H9 (cell line): ENCODE data around the gene CORO7. TPM values are rescaled to one million over a fixed set of nuclear protein-coding genes. Genes with fewer than 3 reads are reported as not detected.

Source experiments
- DNase-seq: peaks from one replicate; pipeline ENCODE4 v3.0.0-alpha.2; 2017
- H2AFZ ChIP-seq: one replicate; pipeline ENCODE4 v1.6.1; 2013; ENCODE audit warnings: mild to moderate bottlenecking, low read length, control low read depth, moderate library complexity
- H2AK5ac ChIP-seq: 2 replicates; pipeline ENCODE4 v1.6.1; 2013; ENCODE audit warnings: low read length, control low read depth, mixed read lengths; ENCODE audit not compliant: insufficient read length
- H2BK120ac ChIP-seq: one replicate; pipeline ENCODE4 v1.6.1; 2013; ENCODE audit warnings: low read depth, mild to moderate bottlenecking, low read length, control low read depth, inconsistent platforms; ENCODE audit not compliant: poor library complexity, severe bottlenecking
- H2BK12ac ChIP-seq: 2 replicates; pipeline ENCODE4 v1.6.1; 2013; ENCODE audit warnings: low read length, control low read depth, mixed read lengths, low read depth; ENCODE audit not compliant: insufficient read length
- H2BK15ac ChIP-seq: 2 replicates; pipeline ENCODE4 v1.6.1; 2013; ENCODE audit warnings: low read depth, low read length, control low read depth
- H2BK20ac ChIP-seq: one replicate; pipeline ENCODE4 v1.6.1; 2013; ENCODE audit warnings: low read depth, mild to moderate bottlenecking, low read length, control low read depth, inconsistent platforms; ENCODE audit not compliant: poor library complexity, severe bottlenecking
- H2BK5ac ChIP-seq: 2 replicates; pipeline ENCODE4 v1.6.1; 2013; ENCODE audit warnings: low read length, control low read depth, mixed read lengths; ENCODE audit not compliant: insufficient read length
- H3K14ac ChIP-seq: 2 replicates; pipeline ENCODE4 v1.6.1; 2013; ENCODE audit warnings: low read length, control low read depth; ENCODE audit not compliant: insufficient read depth
- H3K18ac ChIP-seq: 2 replicates; pipeline ENCODE4 v1.6.1; 2013; ENCODE audit warnings: low read depth, mild to moderate bottlenecking, mixed read lengths, low read length, control low read depth; ENCODE audit not compliant: insufficient read length
- H3K23ac ChIP-seq: 2 replicates; pipeline ENCODE4 v1.6.1; 2013; ENCODE audit warnings: low read length, control low read depth, mixed read lengths, low read depth; ENCODE audit not compliant: insufficient read length
- H3K23me2 ChIP-seq: 2 replicates; pipeline ENCODE4 v1.6.1; 2013; ENCODE audit warnings: low read depth, mild to moderate bottlenecking, mixed read lengths, low read length, control low read depth; ENCODE audit not compliant: insufficient read length, poor library complexity, severe bottlenecking
- H3K27ac ChIP-seq: 2 replicates; pipeline ENCODE4 v1.5.1; 2013; ENCODE audit warnings: low read length, control low read depth, mixed read lengths, low read depth; ENCODE audit not compliant: insufficient read length
- H3K27me3 ChIP-seq: 2 replicates; pipeline ENCODE4 v1.6.1; 2013; ENCODE audit warnings: low read length, control low read depth, inconsistent platforms; ENCODE audit not compliant: insufficient read depth
- H3K4ac ChIP-seq: 2 replicates; pipeline ENCODE4 v1.6.1; 2013; ENCODE audit warnings: low read depth, mild to moderate bottlenecking, control low read depth, inconsistent platforms, low read length, moderate library complexity
- H3K4me1 ChIP-seq: 2 replicates; pipeline ENCODE4 v1.6.1; 2013; ENCODE audit warnings: low read length, control low read depth, inconsistent platforms; ENCODE audit not compliant: insufficient read depth
- H3K4me2 ChIP-seq: 2 replicates; pipeline ENCODE4 v1.6.1; 2013; ENCODE audit warnings: low read length, control low read depth, mixed read lengths; ENCODE audit not compliant: insufficient read length, insufficient read depth
- H3K56ac ChIP-seq: 2 replicates; pipeline ENCODE4 v1.6.1; 2013; ENCODE audit warnings: low read depth, mild to moderate bottlenecking, mixed read lengths, low read length, control low read depth; ENCODE audit not compliant: insufficient read length
- H3K79me1 ChIP-seq: 2 replicates; pipeline ENCODE4 v1.6.1; 2013; ENCODE audit warnings: low read depth, mild to moderate bottlenecking, moderate library complexity, low read length, control low read depth, inconsistent platforms; ENCODE audit not compliant: insufficient read depth, poor library complexity, severe bottlenecking
- H3K79me2 ChIP-seq: 2 replicates; pipeline ENCODE4 v1.6.1; 2013; ENCODE audit warnings: low read length, control low read depth, inconsistent platforms; ENCODE audit not compliant: insufficient read depth
- H3K9ac ChIP-seq: 2 replicates; pipeline ENCODE4 v1.6.1; 2013; ENCODE audit warnings: low read length, control low read depth, mixed read lengths; ENCODE audit not compliant: insufficient read length; ENCODE audit errors: extremely low read depth
- H3K9me3 ChIP-seq: one replicate; pipeline ENCODE4 v1.6.1; 2013; ENCODE audit warnings: low read depth, low read length, inconsistent platforms; ENCODE audit not compliant: control insufficient read depth
- H3T11ph ChIP-seq: one replicate; pipeline ENCODE4 v1.6.1; 2013; ENCODE audit warnings: mild to moderate bottlenecking, low read length, control low read depth, inconsistent platforms
- H4K20me1 ChIP-seq: one replicate; pipeline ENCODE4 v1.6.1; 2013; ENCODE audit not compliant: control insufficient read depth, insufficient read length, insufficient read depth
- H4K5ac ChIP-seq: 2 replicates; pipeline ENCODE4 v1.6.1; 2013; ENCODE audit warnings: low read depth, mild to moderate bottlenecking, mixed read lengths, low read length, control low read depth; ENCODE audit not compliant: insufficient read length
- H4K8ac ChIP-seq: replicated peaks from 2 replicates; pipeline ENCODE4 v1.6.1; 2013; ENCODE audit warnings: low read length, control low read depth, mixed read lengths, low read depth; ENCODE audit not compliant: insufficient read length
- H4K91ac ChIP-seq: 2 replicates; pipeline ENCODE4 v1.6.1; 2013; ENCODE audit warnings: low read depth, mild to moderate bottlenecking, moderate library complexity, mixed read lengths, low read length, control low read depth; ENCODE audit not compliant: insufficient read length
- H3K27ac Mint-ChIP-seq, 3 experiments: 2 replicates in 2 of 3; 3 replicates in 1 of 3; pipeline ENCODE4 v1.8.0; 2020 to 2021; ENCODE audit warnings: mixed read lengths in 3 of 3, mild to moderate bottlenecking in 1 of 3, moderate library complexity in 1 of 3
- H3K27me3 Mint-ChIP-seq: 2 replicates; pipeline ENCODE4 v1.8.0; 2021; ENCODE audit warnings: low read depth, mild to moderate bottlenecking, moderate library complexity, mixed read lengths
- H3K36me3 Mint-ChIP-seq, 3 experiments: 2 replicates in 2 of 3; 3 replicates in 1 of 3; pipeline ENCODE4 v1.8.0; 2020 to 2021; ENCODE audit warnings: low read depth in 3 of 3, mixed read lengths in 3 of 3; ENCODE audit not compliant: insufficient read depth in 1 of 3
- H3K4me1 Mint-ChIP-seq, 2 experiments: 2 replicates each; pipeline ENCODE4 v1.8.0; 2020; ENCODE audit warnings: mixed read lengths in 2 of 2
- H3K4me3 Mint-ChIP-seq, 2 experiments: 2 replicates in 1 of 2; 3 replicates in 1 of 2; pipeline ENCODE4 v1.8.0; 2020 to 2021; ENCODE audit warnings: mild to moderate bottlenecking in 2 of 2, mixed read lengths in 2 of 2, moderate library complexity in 1 of 2
- H3K9me3 Mint-ChIP-seq, 2 experiments: 2 replicates in 1 of 2; 3 replicates in 1 of 2; pipeline ENCODE4 v1.8.0; 2020; ENCODE audit warnings: mild to moderate bottlenecking in 2 of 2, mixed read lengths in 2 of 2, moderate library complexity in 1 of 2
- WGBS: extraction: QIAGEN DNeasy Blood & Tissue Kit; methylation state at CpG from one replicate; pipeline ENCODE4 v1.1.7; 2013; ENCODE audit warnings: missing lambda C conversion rate, low lambda C conversion rate, mixed read lengths; ENCODE audit not compliant: insufficient read length; ENCODE audit errors: extremely low coverage; 5-methylcytosine and 5-hydroxymethylcytosine counted together
- total RNA-seq: library from RNA; stranded (reverse); gene quantifications from 2 replicates; pipeline ENCODE4 v1.2.1, GENCODE V29; 2021
- TF ChIP-seq, protein P1 (sequence below): fragments of 200-600 bp; sonication (generic); conservative IDR thresholded peaks from 3 replicates; pipeline ENCODE4 v1.8.0; 2021; ENCODE audit warnings: antibody characterized with exemption, mild to moderate bottlenecking

CORO7 gene
- total RNA-seq, 1 experiment from 2014 or later: 38.4 TPM

DNA sequence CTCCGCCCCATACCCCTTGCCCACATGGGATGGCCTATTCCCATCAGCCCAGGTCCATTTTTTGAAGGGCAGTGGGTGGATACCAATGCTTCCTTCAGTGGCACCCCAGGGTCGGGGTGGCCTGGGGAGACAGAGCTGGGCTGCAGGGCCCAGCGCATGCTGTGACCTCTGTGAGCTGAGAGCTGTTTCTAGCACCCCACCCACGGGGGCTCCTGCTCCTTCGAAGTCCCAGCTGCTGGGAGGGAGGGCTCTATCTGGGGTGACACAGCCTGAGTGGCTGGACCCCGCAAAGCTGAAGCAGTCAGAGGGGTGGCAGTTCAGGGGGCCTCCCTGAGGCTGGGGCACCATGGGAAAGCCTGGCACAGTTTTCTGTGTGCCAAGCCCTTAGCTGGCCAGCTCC lies 76.0 kb downstream of the CORO7 start:
- Histone ChIP-seq H2BK20ac (no peak overlapping the region), H3K4me1 (no peaks in the 10 kb centered on the region), H3K56ac (no peak overlapping the region), H3T11ph (no peak overlapping the region), H4K91ac (no peak overlapping the region), H3K18ac (no peak overlapping the region), H3K9me3 (no peaks in the 10 kb centered on the region), H2AK5ac (no peak overlapping the region), H4K20me1 (no peaks in the 10 kb centered on the region), H2AFZ (no peak overlapping the region), H4K5ac (no peak overlapping the region), H4K8ac (no peak overlapping the region), H2BK120ac (no peak overlapping the region), H3K4me2 (no peak overlapping the region), H3K23me2 (no peaks in the 10 kb centered on the region), H2BK12ac (no peak overlapping the region), H3K79me1 (no peaks in the 10 kb centered on the region), H3K27me3 (no peaks in the 10 kb centered on the region), H3K9ac (no peak overlapping the region), H3K23ac (no peak overlapping the region), H3K79me2 (no peaks in the 10 kb centered on the region), H3K4ac (no peak overlapping the region), H3K14ac (no peak overlapping the region), H2BK5ac (no peak overlapping the region), H3K27ac (no peak overlapping the region), H2BK15ac (no peak overlapping the region)
- Mint-ChIP-seq H3K27ac (no peak overlapping the region), H3K36me3 (peaks cover 21 to 37% (median 22%) of the 10 kb centered on the region in 3 experiments), H3K4me1 (no peaks in the 10 kb centered on the region), H3K9me3 (peaks cover 15 to 18% of the 10 kb centered on the region in 2 experiments), H3K27me3 (peaks cover 4% of the 10 kb centered on the region), H3K4me3 (no peak overlapping the region)
- TF ChIP-seq, protein P1, sequence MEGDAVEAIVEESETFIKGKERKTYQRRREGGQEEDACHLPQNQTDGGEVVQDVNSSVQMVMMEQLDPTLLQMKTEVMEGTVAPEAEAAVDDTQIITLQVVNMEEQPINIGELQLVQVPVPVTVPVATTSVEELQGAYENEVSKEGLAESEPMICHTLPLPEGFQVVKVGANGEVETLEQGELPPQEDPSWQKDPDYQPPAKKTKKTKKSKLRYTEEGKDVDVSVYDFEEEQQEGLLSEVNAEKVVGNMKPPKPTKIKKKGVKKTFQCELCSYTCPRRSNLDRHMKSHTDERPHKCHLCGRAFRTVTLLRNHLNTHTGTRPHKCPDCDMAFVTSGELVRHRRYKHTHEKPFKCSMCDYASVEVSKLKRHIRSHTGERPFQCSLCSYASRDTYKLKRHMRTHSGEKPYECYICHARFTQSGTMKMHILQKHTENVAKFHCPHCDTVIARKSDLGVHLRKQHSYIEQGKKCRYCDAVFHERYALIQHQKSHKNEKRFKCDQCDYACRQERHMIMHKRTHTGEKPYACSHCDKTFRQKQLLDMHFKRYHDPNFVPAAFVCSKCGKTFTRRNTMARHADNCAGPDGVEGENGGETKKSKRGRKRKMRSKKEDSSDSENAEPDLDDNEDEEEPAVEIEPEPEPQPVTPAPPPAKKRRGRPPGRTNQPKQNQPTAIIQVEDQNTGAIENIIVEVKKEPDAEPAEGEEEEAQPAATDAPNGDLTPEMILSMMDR: no peak
- no peak for DNase-seq
- no CpG with 5 or more reads among the region's 6 CpGs for WGBS
